Measurements from ENCODE around the gene PLXND1.

Gene PLXND1

GRCh38 chr3:129626744-129627349 lies 20.4 kb upstream of the PLXND1 start:
- Histone ChIP-seq H3K27ac (ENCODE audit: low read depth, low read length) (peak overlapping the region; percentile 84), H3K36me3 (ENCODE audit: insufficient read depth, low read length) (no peaks in the 10 kb centered on the region), H3K9ac (ENCODE audit: low read depth, low read length) (peak overlapping the region; percentile 75), H3K4me3 (ENCODE audit: low read length) (peak overlapping the region; percentile 51), H3K4me1 (ENCODE audit: insufficient read depth, low read length) (peaks cover 6% of the 10 kb centered on the region), H3K9me3 (ENCODE audit: insufficient read depth, low read depth, low read length) (no peaks in the 10 kb centered on the region), H3K27me3 (ENCODE audit: insufficient read depth, low read length) (no peaks in the 10 kb centered on the region)
- WGBS: under 1% methylated on average over 49 of the region's 49 CpGs

- Histone ChIP-seq H3K27me3 (ENCODE audit: insufficient read depth, low read length) (no peaks in the 10 kb centered on the region), H3K36me3 (ENCODE audit: insufficient read depth, low read length) (no peaks in the 10 kb centered on the region), H3K4me3 (ENCODE audit: low read length) (no peak overlapping the region), H3K9ac (ENCODE audit: low read depth, low read length) (no peak overlapping the region), H3K4me1 (ENCODE audit: insufficient read depth, low read length) (peaks cover 6% of the 10 kb centered on the region), H3K9me3 (ENCODE audit: insufficient read depth, low read depth, low read length) (no peaks in the 10 kb centered on the region), H3K27ac (ENCODE audit: low read depth, low read length) (no peak overlapping the region)
- 90% methylated on average over 12 of the region's 12 CpGs for WGBS
These were observed 18.8 kb upstream of the PLXND1 start for GRCh38 chr3:129625072-129625874.

- peaks cover 6% of the 10 kb centered on the region for H3K4me1 ChIP-seq (ENCODE audit: insufficient read depth, low read length)
These were observed 18.0 kb upstream of the PLXND1 start for GRCh38 chr3:129624347-129625071.

GRCh38 chr3:129623447-129624118 lies 17.1 kb upstream of the PLXND1 start:
- Histone ChIP-seq H3K9ac (ENCODE audit: low read depth, low read length) (no peak overlapping the region), H3K4me3 (ENCODE audit: low read length) (no peak overlapping the region), H3K36me3 (ENCODE audit: insufficient read depth, low read length) (no peaks in the 10 kb centered on the region), H3K4me1 (ENCODE audit: insufficient read depth, low read length) (peaks cover 6% of the 10 kb centered on the region), H3K27me3 (ENCODE audit: insufficient read depth, low read length) (no peaks in the 10 kb centered on the region), H3K9me3 (ENCODE audit: insufficient read depth, low read depth, low read length) (no peaks in the 10 kb centered on the region), H3K27ac (ENCODE audit: low read depth, low read length) (no peak overlapping the region)
- WGBS: 77% methylated on average over 16 of the region's 17 CpGs

More at GRCh38 chr3:129624347-129625071, 18.0 kb upstream of the PLXND1 start:
- H3K36me3 ChIP-seq (ENCODE audit: insufficient read depth, low read length): no peaks in the 10 kb centered on the region
- no peaks in the 10 kb centered on the region for H3K27me3 ChIP-seq (ENCODE audit: insufficient read depth, low read length)
- H3K9me3 ChIP-seq (ENCODE audit: insufficient read depth, low read depth, low read length): no peaks in the 10 kb centered on the region
- H3K4me3 ChIP-seq (ENCODE audit: low read length): no peak overlapping the region
- no peak overlapping the region for H3K9ac ChIP-seq (ENCODE audit: low read depth, low read length)
- 93% methylated on average over 11 of the region's 11 CpGs for WGBS
- no peak overlapping the region for H3K27ac ChIP-seq (ENCODE audit: low read depth, low read length)

GRCh38 chr3:129622933-129623332 lies 16.5 kb upstream of the PLXND1 start:
- peaks cover 6% of the 10 kb centered on the region for H3K4me1 ChIP-seq (ENCODE audit: insufficient read depth, low read length)
- WGBS: 94% methylated on average over 10 of the region's 10 CpGs
- H3K27ac ChIP-seq (ENCODE audit: low read depth, low read length): no peak overlapping the region
- no peak overlapping the region for H3K4me3 ChIP-seq (ENCODE audit: low read length)
- no peaks in the 10 kb centered on the region for H3K9me3 ChIP-seq (ENCODE audit: insufficient read depth, low read depth, low read length)
- H3K36me3 ChIP-seq (ENCODE audit: insufficient read depth, low read length): no peaks in the 10 kb centered on the region
- no peak overlapping the region for H3K9ac ChIP-seq (ENCODE audit: low read depth, low read length)
- no peaks in the 10 kb centered on the region for H3K27me3 ChIP-seq (ENCODE audit: insufficient read depth, low read length)

GRCh38 chr3:129622226-129622874 lies 15.9 kb upstream of the PLXND1 start:
- H3K27me3 ChIP-seq (ENCODE audit: insufficient read depth, low read length): no peaks in the 10 kb centered on the region
- H3K9me3 ChIP-seq (ENCODE audit: insufficient read depth, low read depth, low read length): no peaks in the 10 kb centered on the region
- no peak overlapping the region for H3K27ac ChIP-seq (ENCODE audit: low read depth, low read length)
- 90% methylated on average over 12 of the region's 12 CpGs for WGBS
- H3K36me3 ChIP-seq (ENCODE audit: insufficient read depth, low read length): no peaks in the 10 kb centered on the region
- no peak overlapping the region for H3K4me3 ChIP-seq (ENCODE audit: low read length)
- peaks cover 6% of the 10 kb centered on the region for H3K4me1 ChIP-seq (ENCODE audit: insufficient read depth, low read length)
- H3K9ac ChIP-seq (ENCODE audit: low read depth, low read length): no peak overlapping the region

- Histone ChIP-seq H3K9me3 (ENCODE audit: insufficient read depth, low read depth, low read length) (no peaks in the 10 kb centered on the region), H3K36me3 (ENCODE audit: insufficient read depth, low read length) (no peaks in the 10 kb centered on the region), H3K27ac (ENCODE audit: low read depth, low read length) (no peak overlapping the region), H3K9ac (ENCODE audit: low read depth, low read length) (no peak overlapping the region), H3K4me3 (ENCODE audit: low read length) (no peak overlapping the region), H3K27me3 (ENCODE audit: insufficient read depth, low read length) (no peaks in the 10 kb centered on the region), H3K4me1 (ENCODE audit: insufficient read depth, low read length) (peaks cover 6% of the 10 kb centered on the region)
- 78% methylated on average over 11 of the region's 14 CpGs for WGBS
These were observed 15.2 kb upstream of the PLXND1 start for GRCh38 chr3:129621626-129622225.

- no peak overlapping the region for H3K4me3 ChIP-seq (ENCODE audit: low read length)
- 89% methylated on average over 18 of the region's 18 CpGs for WGBS
- H3K9me3 ChIP-seq (ENCODE audit: insufficient read depth, low read depth, low read length): no peaks in the 10 kb centered on the region
- H3K27me3 ChIP-seq (ENCODE audit: insufficient read depth, low read length): no peaks in the 10 kb centered on the region
- H3K9ac ChIP-seq (ENCODE audit: low read depth, low read length): no peak overlapping the region
- H3K4me1 ChIP-seq (ENCODE audit: insufficient read depth, low read length): peaks cover under 1% of the 10 kb centered on the region
- no peak overlapping the region for H3K27ac ChIP-seq (ENCODE audit: low read depth, low read length)
- no peaks in the 10 kb centered on the region for H3K36me3 ChIP-seq (ENCODE audit: insufficient read depth, low read length)
These were observed 14.5 kb upstream of the PLXND1 start for GRCh38 chr3:129620828-129621559.

- H3K9me3 ChIP-seq (ENCODE audit: insufficient read depth, low read depth, low read length): no peaks in the 10 kb centered on the region
- H3K36me3 ChIP-seq (ENCODE audit: insufficient read depth, low read length): no peaks in the 10 kb centered on the region
- no peaks in the 10 kb centered on the region for H3K27me3 ChIP-seq (ENCODE audit: insufficient read depth, low read length)
- H3K4me3 ChIP-seq (ENCODE audit: low read length): no peak overlapping the region
- no peaks in the 10 kb centered on the region for H3K4me1 ChIP-seq (ENCODE audit: insufficient read depth, low read length)
- no peak overlapping the region for H3K27ac ChIP-seq (ENCODE audit: low read depth, low read length)
- WGBS: 94% methylated on average over 6 of the region's 6 CpGs
- no peak overlapping the region for H3K9ac ChIP-seq (ENCODE audit: low read depth, low read length)
These were observed 13.3 kb upstream of the PLXND1 start for GRCh38 chr3:129619726-129620162.
